HL-60 (cell line): ENCODE data around the gene RAE1.

Experiments
- GABPA ChIP-seq: IDR thresholded peaks from 2 replicates; pipeline ENCODE4 v1.6.1; 2012; ENCODE audit warnings: low read depth
- POLR2AphosphoS5 ChIP-seq: IDR thresholded peaks from 2 replicates; pipeline ENCODE4 v1.6.1; 2012; ENCODE audit warnings: low read depth
- REST ChIP-seq: IDR thresholded peaks from 2 replicates; pipeline ENCODE4 v1.6.1; 2012; ENCODE audit warnings: low read depth; ENCODE audit not compliant: insufficient replicate concordance
- TF ChIP-seq, protein P1 (sequence below): IDR thresholded peaks from one replicate; pipeline ENCODE4 v1.5.1; 2011; ENCODE audit warnings: low read length, control low read depth, inconsistent platforms; ENCODE audit not compliant: insufficient read depth

GRCh38 chr20:57308451-57309271, 42.4 kb upstream of the RAE1 start:
- TF ChIP-seq, protein P1, sequence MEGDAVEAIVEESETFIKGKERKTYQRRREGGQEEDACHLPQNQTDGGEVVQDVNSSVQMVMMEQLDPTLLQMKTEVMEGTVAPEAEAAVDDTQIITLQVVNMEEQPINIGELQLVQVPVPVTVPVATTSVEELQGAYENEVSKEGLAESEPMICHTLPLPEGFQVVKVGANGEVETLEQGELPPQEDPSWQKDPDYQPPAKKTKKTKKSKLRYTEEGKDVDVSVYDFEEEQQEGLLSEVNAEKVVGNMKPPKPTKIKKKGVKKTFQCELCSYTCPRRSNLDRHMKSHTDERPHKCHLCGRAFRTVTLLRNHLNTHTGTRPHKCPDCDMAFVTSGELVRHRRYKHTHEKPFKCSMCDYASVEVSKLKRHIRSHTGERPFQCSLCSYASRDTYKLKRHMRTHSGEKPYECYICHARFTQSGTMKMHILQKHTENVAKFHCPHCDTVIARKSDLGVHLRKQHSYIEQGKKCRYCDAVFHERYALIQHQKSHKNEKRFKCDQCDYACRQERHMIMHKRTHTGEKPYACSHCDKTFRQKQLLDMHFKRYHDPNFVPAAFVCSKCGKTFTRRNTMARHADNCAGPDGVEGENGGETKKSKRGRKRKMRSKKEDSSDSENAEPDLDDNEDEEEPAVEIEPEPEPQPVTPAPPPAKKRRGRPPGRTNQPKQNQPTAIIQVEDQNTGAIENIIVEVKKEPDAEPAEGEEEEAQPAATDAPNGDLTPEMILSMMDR, result no peak
- TF ChIP-seq GABPA, result no peak
- TF ChIP-seq POLR2AphosphoS5, result no peak
- no peak for TF ChIP-seq REST
